ENCODE data around the gene MYO1B. TPM values are rescaled to one million over a fixed set of nuclear protein-coding genes. Genes with fewer than 3 reads are reported as not detected.

MYO1B gene
- total RNA-seq: 85.2 TPM

- FAIRE-seq (no peak), DNase-seq (ENCODE audit: low spot score in 2 of 2) (peak; percentile 35 to 49)
Measured at GRCh38 chr2:191245046-191245868, at the start of gene MYO1B. Gene MYO1B, plus strand, starts transcription at chr2:191245404. Its CDS starts 31,492 bp downstream, at chr2:191276896.

- FAIRE-seq: no peak
- no peak for DNase-seq (ENCODE audit: low spot score in 2 of 2)
Measured at GRCh38 chr2:191197096-191197495, 48.1 kb upstream of the MYO1B start.

- FAIRE-seq (no peak), DNase-seq (ENCODE audit: low spot score in 2 of 2) (no peak)
Measured at GRCh38 chr2:191198271-191198670, 46.9 kb upstream of the MYO1B start.

GRCh38 chr2:191199929-191200512, 45.2 kb upstream of the MYO1B start:
- FAIRE-seq (no peak), DNase-seq (ENCODE audit: low spot score in 2 of 2) (no peak)

- FAIRE-seq: no peak
Measured at GRCh38 chr2:191200910-191201309, 44.3 kb upstream of the MYO1B start.

GRCh38 chr2:191202209-191202721, 42.9 kb upstream of the MYO1B start:
- FAIRE-seq (no peak), DNase-seq (ENCODE audit: low spot score in 2 of 2) (no peak)

More at GRCh38 chr2:191200910-191201309, 44.3 kb upstream of the MYO1B start:
- DNase-seq (ENCODE audit: low spot score in 2 of 2): no peak

- DNase-seq (ENCODE audit: low spot score in 2 of 2): no peak
- FAIRE-seq: no peak
Measured at GRCh38 chr2:191202881-191203397, 42.3 kb upstream of the MYO1B start.

- no peak for FAIRE-seq
- DNase-seq (ENCODE audit: low spot score in 2 of 2): no peak
Measured at GRCh38 chr2:191204433-191204832, 40.8 kb upstream of the MYO1B start.

- DNase-seq (ENCODE audit: low spot score in 2 of 2): no peak
- FAIRE-seq: no peak
Measured at GRCh38 chr2:191206613-191207471, 38.4 kb upstream of the MYO1B start.

GRCh38 chr2:191209340-191209739, 35.9 kb upstream of the MYO1B start:
- no peak for FAIRE-seq
- DNase-seq (ENCODE audit: low spot score in 2 of 2): no peak

GRCh38 chr2:191212119-191212518, 33.1 kb upstream of the MYO1B start:
- FAIRE-seq (no peak), DNase-seq (ENCODE audit: low spot score in 2 of 2) (no peak)

GRCh38 chr2:191213333-191213732, 31.9 kb upstream of the MYO1B start:
- DNase-seq (ENCODE audit: low spot score in 2 of 2) (no peak), FAIRE-seq (no peak)

- DNase-seq (ENCODE audit: low spot score in 2 of 2) (no peak), FAIRE-seq (no peak)
Measured at GRCh38 chr2:191215230-191215629, 30.0 kb upstream of the MYO1B start.

- DNase-seq (ENCODE audit: low spot score in 2 of 2) (no peak), FAIRE-seq (no peak)
Measured at GRCh38 chr2:191215666-191216065, 29.5 kb upstream of the MYO1B start.

GRCh38 chr2:191217580-191217979, 27.6 kb upstream of the MYO1B start:
- FAIRE-seq: no peak

GRCh38 chr2:191218292-191218898, 26.8 kb upstream of the MYO1B start:
- DNase-seq (ENCODE audit: low spot score in 2 of 2): peak in 1 of 2 donors; percentile 8
- FAIRE-seq: no peak

More at GRCh38 chr2:191217580-191217979, 27.6 kb upstream of the MYO1B start:
- no peak for DNase-seq (ENCODE audit: low spot score in 2 of 2)

GRCh38 chr2:191220671-191221070, 24.5 kb upstream of the MYO1B start:
- DNase-seq (ENCODE audit: low spot score in 2 of 2): no peak
- FAIRE-seq: no peak

GRCh38 chr2:191221666-191222065, 23.5 kb upstream of the MYO1B start:
- no peak for DNase-seq (ENCODE audit: low spot score in 2 of 2)
- no peak for FAIRE-seq

GRCh38 chr2:191222507-191222906, 22.7 kb upstream of the MYO1B start:
- DNase-seq (ENCODE audit: low spot score in 2 of 2): no peak
- FAIRE-seq: no peak

GRCh38 chr2:191222952-191223351, 22.3 kb upstream of the MYO1B start:
- no peak for FAIRE-seq
- no peak for DNase-seq (ENCODE audit: low spot score in 2 of 2)
